Activated CD4-positive, alpha-beta T cell treated with anti-CD3 and anti-CD28 coated beads for 24 hours (primary cell): ENCODE results near the gene FOXK1.

Source experiments
- DNase-seq, 2 donors: peaks; one replicate each; pipeline ENCODE4 v3.0.0-alpha.2; 2020; ENCODE audit warnings: low read depth in 2 of 2

Gene FOXK1

GRCh38 chr7:4698707-4699275 lies 16.7 kb downstream of the FOXK1 start:
- no peak for DNase-seq

- no peak for DNase-seq
These were observed 17.7 kb downstream of the FOXK1 start for GRCh38 chr7:4699841-4700240.

GRCh38 chr7:4700577-4701235 lies 18.6 kb downstream of the FOXK1 start:
- no peak for DNase-seq

- DNase-seq, result no peak
These were observed 20.9 kb downstream of the FOXK1 start for GRCh38 chr7:4702961-4703512.

- DNase-seq, result no peak
These were observed 21.4 kb downstream of the FOXK1 start for GRCh38 chr7:4703532-4703931.

GRCh38 chr7:4706384-4707216 lies 24.5 kb downstream of the FOXK1 start:
- no peak for DNase-seq

- DNase-seq, result no peak
These were observed 25.2 kb downstream of the FOXK1 start for GRCh38 chr7:4707217-4707741.

- no peak for DNase-seq
These were observed 25.9 kb downstream of the FOXK1 start for GRCh38 chr7:4707980-4708411.

- no peak for DNase-seq
These were observed 27.1 kb downstream of the FOXK1 start for GRCh38 chr7:4709187-4709586.

GRCh38 chr7:4711093-4711492 lies 29.0 kb downstream of the FOXK1 start:
- DNase-seq, result no peak

GRCh38 chr7:4711634-4712033 lies 29.5 kb downstream of the FOXK1 start:
- DNase-seq, result no peak

- DNase-seq, result no peak
These were observed 30.4 kb downstream of the FOXK1 start for GRCh38 chr7:4712281-4713182.

- DNase-seq, result no peak
These were observed 31.2 kb downstream of the FOXK1 start for GRCh38 chr7:4713183-4713784.

- DNase-seq, result no peak
These were observed 32.1 kb downstream of the FOXK1 start for GRCh38 chr7:4714161-4714700.

GRCh38 chr7:4714767-4715409 lies 32.8 kb downstream of the FOXK1 start:
- DNase-seq, result no peak

GRCh38 chr7:4715410-4715776 lies 33.3 kb downstream of the FOXK1 start:
- no peak for DNase-seq

- no peak for DNase-seq
These were observed 35.1 kb downstream of the FOXK1 start for GRCh38 chr7:4716946-4717795.

- no peak for DNase-seq
These were observed 36.0 kb downstream of the FOXK1 start for GRCh38 chr7:4718075-4718474.

GRCh38 chr7:4720225-4720624 lies 38.1 kb downstream of the FOXK1 start:
- DNase-seq, result no peak
